H1 (cell line): ENCODE data around the gene LIFR. TPM values are rescaled to one million over a fixed set of nuclear protein-coding genes. Genes with fewer than 3 reads are reported as not detected.

ENCODE experiments used
- CREB1 ChIP-seq: IDR thresholded peaks from 2 replicates; pipeline ENCODE4 v1.6.1; 2012; ENCODE audit warnings: inconsistent platforms
- MAFK ChIP-seq: IDR thresholded peaks from 2 replicates; pipeline ENCODE4 v1.6.1; 2012; ENCODE audit warnings: low read depth, mild to moderate bottlenecking, improper control_type of control experiment, low read length
- TEAD4 ChIP-seq: IDR thresholded peaks from 2 replicates; pipeline ENCODE4 v1.6.1; 2012; ENCODE audit warnings: low read depth, low read length, inconsistent platforms, mixed read lengths
- ZNF274 ChIP-seq: IDR thresholded peaks from 2 replicates; pipeline ENCODE4 v1.7.0; 2012; ENCODE audit warnings: low read length, borderline replicate concordance; ENCODE audit errors: extremely low read depth
- polyA plus RNA-seq, 7 experiments: library from polyadenylated mRNA; depleted of rRNA in 3 of 7; stranded (reverse) in 5 of 7; unstranded in 2 of 7; fragments of >200 nt in 5 of 7; fragments of 200-250 nt in 2 of 7; gene quantifications; 1 replicate in 5 of 7; 2 replicates in 1 of 7; 4 replicates in 1 of 7; pipeline versions ENCODE4 v1.2.1 to v1.2.3, GENCODE V29; 2011 to 2013; ENCODE audit warnings: missing spikeins in 2 of 7, mixed read lengths in 2 of 7
- total RNA-seq: library from RNA; stranded (reverse); fragmentation: NEBNext Ultra II Directional; extraction: Animal tissue kit (Norgen Biotek cat#: 25700); gene quantifications from 2 replicates; pipeline ENCODE4 v1.2.1, GENCODE V29; 2021

Gene LIFR
- total and polyA plus RNA-seq, 2 of the 8 experiments (the other 6 are each of a cell fraction or from before 2014, with no cell fraction given) = 2.0 to 18.9 TPM

DNA sequence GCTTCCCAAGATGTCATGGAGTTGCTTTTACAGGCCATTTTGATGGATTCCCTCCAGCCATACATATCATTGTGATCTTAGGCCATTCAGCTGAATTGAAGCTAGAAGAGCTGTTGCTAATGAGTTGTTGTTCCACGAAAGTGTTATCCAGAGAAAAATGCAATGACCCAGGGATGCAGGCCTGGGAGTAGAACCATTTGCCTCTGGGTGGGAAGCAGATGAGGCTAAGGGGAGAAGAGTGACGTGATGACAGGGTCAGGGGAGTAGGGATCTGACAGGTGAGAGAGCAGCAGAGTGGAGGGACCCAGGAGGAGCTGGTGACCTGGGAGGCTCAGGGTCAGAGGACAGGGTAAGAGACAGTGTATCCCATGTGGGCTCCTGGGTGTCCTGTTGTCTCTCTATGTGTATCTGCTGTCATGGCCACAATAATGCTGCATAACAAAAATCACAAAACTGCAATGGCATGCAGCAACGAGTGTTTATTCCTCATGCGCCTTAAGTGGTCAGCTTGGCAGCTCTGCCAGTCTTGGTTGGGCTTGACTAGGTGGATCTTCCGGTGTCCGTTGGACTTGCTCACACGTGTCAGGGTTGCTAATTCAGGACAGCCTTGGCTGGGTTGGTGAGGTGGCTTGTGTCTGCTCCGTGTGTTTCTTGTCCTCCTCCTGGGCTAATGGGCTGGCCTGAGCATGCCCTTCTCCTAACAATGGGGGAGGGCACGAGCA lies 90.6 kb downstream of the LIFR start (continued):
- TF ChIP-seq MAFK = no peak
- no peak for TF ChIP-seq CREB1
- no peak for TF ChIP-seq TEAD4
- TF ChIP-seq ZNF274 = no peak
